ENCODE measurements around the gene KRTAP1-1.

Gene KRTAP1-1

GRCh38 chr17:40997361-40997760 lies 43.9 kb downstream of the KRTAP1-1 start:
- Histone ChIP-seq H3K79me2 (ENCODE audit: control insufficient read depth, insufficient read depth, low read length) (no peaks in the 10 kb centered on the region), H3K4ac (ENCODE audit: low read depth, low read length) (no peak overlapping the region), H2BK120ac (ENCODE audit: low read depth, low read length) (no peak overlapping the region), H2BK15ac (replicated peaks; ENCODE audit: low read depth) (no peak overlapping the region), H2AK5ac (ENCODE audit: low read length) (no peak overlapping the region), H3K4me3 (ENCODE audit: low read length) (no peak overlapping the region), H3K27ac (ENCODE audit: low read depth, low read length) (no peak overlapping the region), H3K9ac (ENCODE audit: low read length) (no peak overlapping the region), H3K18ac (ENCODE audit: low read length) (no peak overlapping the region), H3K36me3 (ENCODE audit: control insufficient read depth, insufficient read depth, low read length) (no peaks in the 10 kb centered on the region), H3K79me1 (ENCODE audit: low read length) (no peaks in the 10 kb centered on the region), H3K56ac (ENCODE audit: low read length) (no peak overlapping the region), H3K4me1 (ENCODE audit: control insufficient read depth, low read depth, low read length) (no peaks in the 10 kb centered on the region), H3K23ac (ENCODE audit: low read length) (no peak overlapping the region), H4K8ac (ENCODE audit: low read depth, low read length) (no peak overlapping the region), H4K5ac (ENCODE audit: low read length) (no peak overlapping the region), H3K27me3 (ENCODE audit: insufficient read depth, low read length, poor library complexity) (no peaks in the 10 kb centered on the region), H3K4me2 (ENCODE audit: low read length) (no peak overlapping the region), H2BK5ac (ENCODE audit: low read length) (no peak overlapping the region)
- no CpG with 5 or more reads among the region's 2 CpGs for WGBS (ENCODE audit: extremely low coverage, insufficient coverage, low lambda C conversion rate)
- DNase-seq, result no peak

- H4K8ac ChIP-seq (ENCODE audit: low read depth, low read length), result no peak overlapping the region
- H2BK5ac ChIP-seq (ENCODE audit: low read length), result no peak overlapping the region
- WGBS (ENCODE audit: extremely low coverage, insufficient coverage, low lambda C conversion rate), result no CpG with 5 or more reads among the region's 4 CpGs
- no peaks in the 10 kb centered on the region for H3K4me1 ChIP-seq (ENCODE audit: control insufficient read depth, low read depth, low read length)
- no peak for DNase-seq
- no peak overlapping the region for H3K4ac ChIP-seq (ENCODE audit: low read depth, low read length)
- no peak overlapping the region for H3K4me3 ChIP-seq (ENCODE audit: low read length)
- H2AK5ac ChIP-seq (ENCODE audit: low read length), result no peak overlapping the region
- no peak overlapping the region for H3K56ac ChIP-seq (ENCODE audit: low read length)
- no peak overlapping the region for H3K9ac ChIP-seq (ENCODE audit: low read length)
- H3K27ac ChIP-seq (ENCODE audit: low read depth, low read length), result no peak overlapping the region
- H4K5ac ChIP-seq (ENCODE audit: low read length), result no peak overlapping the region
- H3K27me3 ChIP-seq (ENCODE audit: insufficient read depth, low read length, poor library complexity), result no peaks in the 10 kb centered on the region
- H2BK15ac ChIP-seq (replicated peaks; ENCODE audit: low read depth), result no peak overlapping the region
- H3K79me1 ChIP-seq (ENCODE audit: low read length), result no peaks in the 10 kb centered on the region
- no peak overlapping the region for H2BK120ac ChIP-seq (ENCODE audit: low read depth, low read length)
- H3K18ac ChIP-seq (ENCODE audit: low read length), result no peak overlapping the region
- H3K23ac ChIP-seq (ENCODE audit: low read length), result no peak overlapping the region
- H3K4me2 ChIP-seq (ENCODE audit: low read length), result no peak overlapping the region
- H3K79me2 ChIP-seq (ENCODE audit: control insufficient read depth, insufficient read depth, low read length), result no peaks in the 10 kb centered on the region
- no peaks in the 10 kb centered on the region for H3K36me3 ChIP-seq (ENCODE audit: control insufficient read depth, insufficient read depth, low read length)
Observed at GRCh38 chr17:40996829-40997228, 44.4 kb downstream of the KRTAP1-1 start.

GRCh38 chr17:40995116-40995515 lies 46.1 kb downstream of the KRTAP1-1 start:
- no CpG with 5 or more reads among the region's 1 CpG for WGBS (ENCODE audit: extremely low coverage, insufficient coverage, low lambda C conversion rate)
- H3K4me3 ChIP-seq (ENCODE audit: low read length), result no peak overlapping the region
- no peak overlapping the region for H3K18ac ChIP-seq (ENCODE audit: low read length)
- H3K4me1 ChIP-seq (ENCODE audit: control insufficient read depth, low read depth, low read length), result no peaks in the 10 kb centered on the region
- H2BK15ac ChIP-seq (replicated peaks; ENCODE audit: low read depth), result no peak overlapping the region
- H3K4ac ChIP-seq (ENCODE audit: low read depth, low read length), result no peak overlapping the region
- H2BK5ac ChIP-seq (ENCODE audit: low read length), result no peak overlapping the region
- H3K23ac ChIP-seq (ENCODE audit: low read length), result no peak overlapping the region
- no peaks in the 10 kb centered on the region for H3K36me3 ChIP-seq (ENCODE audit: control insufficient read depth, insufficient read depth, low read length)
- H3K79me1 ChIP-seq (ENCODE audit: low read length), result no peaks in the 10 kb centered on the region
- no peak overlapping the region for H4K8ac ChIP-seq (ENCODE audit: low read depth, low read length)
- no peaks in the 10 kb centered on the region for H3K27me3 ChIP-seq (ENCODE audit: insufficient read depth, low read length, poor library complexity)
- H2AK5ac ChIP-seq (ENCODE audit: low read length), result no peak overlapping the region
- no peak overlapping the region for H3K27ac ChIP-seq (ENCODE audit: low read depth, low read length)
- no peak overlapping the region for H3K9ac ChIP-seq (ENCODE audit: low read length)
- H3K56ac ChIP-seq (ENCODE audit: low read length), result no peak overlapping the region
- H3K4me2 ChIP-seq (ENCODE audit: low read length), result no peak overlapping the region
- H3K79me2 ChIP-seq (ENCODE audit: control insufficient read depth, insufficient read depth, low read length), result no peaks in the 10 kb centered on the region
- no peak overlapping the region for H2BK120ac ChIP-seq (ENCODE audit: low read depth, low read length)
- no peak overlapping the region for H4K5ac ChIP-seq (ENCODE audit: low read length)
- DNase-seq, result no peak

- no peak within 1 kb of the TSS for H2BK5ac ChIP-seq (ENCODE audit: low read length)
- no CpG with 5 or more reads among the region's 4 CpGs for WGBS (ENCODE audit: extremely low coverage, insufficient coverage, low lambda C conversion rate)
- no peaks in the 10 kb centered on the region for H3K36me3 ChIP-seq (ENCODE audit: control insufficient read depth, insufficient read depth, low read length)
- no peak within 1 kb of the TSS for H3K23ac ChIP-seq (ENCODE audit: low read length)
- H3K4ac ChIP-seq (ENCODE audit: low read depth, low read length), result no peak within 1 kb of the TSS
- no peak within 1 kb of the TSS for H3K9ac ChIP-seq (ENCODE audit: low read length)
- no peak within 1 kb of the TSS for H3K4me2 ChIP-seq (ENCODE audit: low read length)
- peak; percentile 30 for DNase-seq
- H4K8ac ChIP-seq (ENCODE audit: low read depth, low read length), result no peak within 1 kb of the TSS
- no peak within 1 kb of the TSS for H2BK15ac ChIP-seq (replicated peaks; ENCODE audit: low read depth)
- H3K79me1 ChIP-seq (ENCODE audit: low read length), result no peaks in the 10 kb centered on the region
- no peak within 1 kb of the TSS for H3K27ac ChIP-seq (ENCODE audit: low read depth, low read length)
- no peaks in the 10 kb centered on the region for H3K27me3 ChIP-seq (ENCODE audit: insufficient read depth, low read length, poor library complexity)
- no peaks in the 10 kb centered on the region for H3K4me1 ChIP-seq (ENCODE audit: control insufficient read depth, low read depth, low read length)
- no peak within 1 kb of the TSS for H2BK120ac ChIP-seq (ENCODE audit: low read depth, low read length)
- no peak within 1 kb of the TSS for H2AK5ac ChIP-seq (ENCODE audit: low read length)
- H3K56ac ChIP-seq (ENCODE audit: low read length), result no peak within 1 kb of the TSS
- no peaks in the 10 kb centered on the region for H3K79me2 ChIP-seq (ENCODE audit: control insufficient read depth, insufficient read depth, low read length)
- no peak within 1 kb of the TSS for H3K18ac ChIP-seq (ENCODE audit: low read length)
- no peak within 1 kb of the TSS for H4K5ac ChIP-seq (ENCODE audit: low read length)
- no peak within 1 kb of the TSS for H3K4me3 ChIP-seq (ENCODE audit: low read length)
Observed at GRCh38 chr17:40993839-40994238, 47.4 kb downstream of the KRTAP1-1 start, which contains the start of gene KRTAP3-3. KRTAP3-3 (minus strand) TSS chr17:40994164; CDS start chr17:40994097, 67 bp downstream.

- no peaks in the 10 kb centered on the region for H3K79me1 ChIP-seq (ENCODE audit: low read length)
- H3K4me3 ChIP-seq (ENCODE audit: low read length), result no peak overlapping the region
- H3K27ac ChIP-seq (ENCODE audit: low read depth, low read length), result no peak overlapping the region
- H4K5ac ChIP-seq (ENCODE audit: low read length), result no peak overlapping the region
- no peak overlapping the region for H3K56ac ChIP-seq (ENCODE audit: low read length)
- no peak overlapping the region for H3K23ac ChIP-seq (ENCODE audit: low read length)
- no peak for DNase-seq
- H2AK5ac ChIP-seq (ENCODE audit: low read length), result no peak overlapping the region
- H3K4me2 ChIP-seq (ENCODE audit: low read length), result no peak overlapping the region
- no peak overlapping the region for H4K8ac ChIP-seq (ENCODE audit: low read depth, low read length)
- no peaks in the 10 kb centered on the region for H3K36me3 ChIP-seq (ENCODE audit: control insufficient read depth, insufficient read depth, low read length)
- no peaks in the 10 kb centered on the region for H3K27me3 ChIP-seq (ENCODE audit: insufficient read depth, low read length, poor library complexity)
- no peak overlapping the region for H3K9ac ChIP-seq (ENCODE audit: low read length)
- H3K18ac ChIP-seq (ENCODE audit: low read length), result no peak overlapping the region
- H3K4me1 ChIP-seq (ENCODE audit: control insufficient read depth, low read depth, low read length), result no peaks in the 10 kb centered on the region
- H2BK120ac ChIP-seq (ENCODE audit: low read depth, low read length), result no peak overlapping the region
- no peak overlapping the region for H3K4ac ChIP-seq (ENCODE audit: low read depth, low read length)
- H2BK5ac ChIP-seq (ENCODE audit: low read length), result no peak overlapping the region
- WGBS (ENCODE audit: extremely low coverage, insufficient coverage, low lambda C conversion rate), result no CpG with 5 or more reads among the region's 2 CpGs
- no peak overlapping the region for H2BK15ac ChIP-seq (replicated peaks; ENCODE audit: low read depth)
- H3K79me2 ChIP-seq (ENCODE audit: control insufficient read depth, insufficient read depth, low read length), result no peaks in the 10 kb centered on the region
Observed at GRCh38 chr17:40993084-40993483, 48.2 kb downstream of the KRTAP1-1 start.

GRCh38 chr17:40992666-40993065 lies 48.6 kb downstream of the KRTAP1-1 start:
- Histone ChIP-seq H2BK5ac (ENCODE audit: low read length) (no peak overlapping the region), H3K18ac (ENCODE audit: low read length) (no peak overlapping the region), H3K4me1 (ENCODE audit: control insufficient read depth, low read depth, low read length) (no peaks in the 10 kb centered on the region), H4K5ac (ENCODE audit: low read length) (no peak overlapping the region), H3K79me2 (ENCODE audit: control insufficient read depth, insufficient read depth, low read length) (no peaks in the 10 kb centered on the region), H3K4me2 (ENCODE audit: low read length) (no peak overlapping the region), H3K27me3 (ENCODE audit: insufficient read depth, low read length, poor library complexity) (no peaks in the 10 kb centered on the region), H4K8ac (ENCODE audit: low read depth, low read length) (no peak overlapping the region), H3K56ac (ENCODE audit: low read length) (no peak overlapping the region), H3K23ac (ENCODE audit: low read length) (no peak overlapping the region), H2AK5ac (ENCODE audit: low read length) (no peak overlapping the region), H3K27ac (ENCODE audit: low read depth, low read length) (no peak overlapping the region), H3K9ac (ENCODE audit: low read length) (no peak overlapping the region), H3K4me3 (ENCODE audit: low read length) (no peak overlapping the region), H2BK15ac (replicated peaks; ENCODE audit: low read depth) (no peak overlapping the region), H2BK120ac (ENCODE audit: low read depth, low read length) (no peak overlapping the region), H3K4ac (ENCODE audit: low read depth, low read length) (no peak overlapping the region), H3K79me1 (ENCODE audit: low read length) (no peaks in the 10 kb centered on the region), H3K36me3 (ENCODE audit: control insufficient read depth, insufficient read depth, low read length) (no peaks in the 10 kb centered on the region)
- WGBS (ENCODE audit: extremely low coverage, insufficient coverage, low lambda C conversion rate), result no CpG with 5 or more reads among the region's 3 CpGs
- DNase-seq, result no peak

Data from mesendoderm (in vitro differentiated cells).